ENCODE data around the gene BHMT2.

DNA sequence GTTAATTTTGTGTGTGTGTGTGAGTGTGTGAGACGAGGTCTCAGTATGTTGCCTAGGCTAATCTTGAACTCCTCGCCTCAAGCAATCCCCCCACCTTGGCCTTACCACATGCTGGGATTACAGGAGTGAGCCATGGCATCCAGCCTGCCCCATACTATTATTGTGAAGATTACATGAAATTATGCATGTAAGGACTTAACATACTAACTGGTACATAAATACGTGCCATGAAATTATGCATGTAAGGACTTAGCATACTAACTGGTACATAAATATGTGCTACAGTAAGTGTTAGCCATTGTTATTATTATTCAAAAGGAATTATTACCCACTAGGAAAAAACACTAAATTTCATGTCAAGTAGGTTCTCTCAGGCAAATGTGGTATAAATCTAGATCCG, 16.2 kb upstream of the BHMT2 start:
- TF ChIP-seq GATA2 (IDR thresholded peaks at IDR 0.05; ENCODE audit: low read depth, low read length) = no peak
- TF ChIP-seq GATA3 (IDR thresholded peaks at IDR 0.05; ENCODE audit: low read depth, low read length) = no peak

All from SH-SY5Y (cell line).